HEK293 (cell line): ENCODE measurements around the gene PRRT1.

Source experiments
- CTCF ChIA-PET: fragments of 350-600 bp; formaldehyde crosslinking; extraction: SDS; loops from one replicate; lab custom pipeline; 2021; ENCODE audit warnings: antibody characterized with exemption; lab: Yijun Ruan, JAX
- POLR2A ChIA-PET: fragments of 300-600 bp; formaldehyde crosslinking; extraction: SDS; loops from one replicate; lab custom pipeline; 2020; ENCODE audit warnings: antibody characterized with exemption, inconsistent platforms; lab: Yijun Ruan, JAX
- H3K27ac ChIP-seq: fragments of 200-500 bp; sonication (Bioruptor generic); 2 replicates; pipeline ENCODE4 v1.5.1; 2014; ENCODE audit warnings: low read depth, low read length, control low read depth, inconsistent platforms; ENCODE audit errors: extremely low read depth
- H3K36me3 ChIP-seq, 2 experiments: fragments of 200-500 bp in 1 of 2; sonication (Bioruptor generic) in 1 of 2; 1 replicate in 1 of 2; 2 replicates in 1 of 2; pipeline ENCODE4 v1.5.1; 2014 to 2017; ENCODE audit warnings: inconsistent platforms in 2 of 2, low read length in 2 of 2; ENCODE audit not compliant: control insufficient read depth in 2 of 2, insufficient read depth in 1 of 2
- H3K4me1 ChIP-seq: fragments of 200-500 bp; sonication (Bioruptor generic); 2 replicates; pipeline ENCODE4 v1.5.1; 2014; ENCODE audit warnings: mild to moderate bottlenecking, low read length, inconsistent platforms; ENCODE audit not compliant: control insufficient read depth, insufficient read depth
- H3K4me3 ChIP-seq: 2 replicates; pipeline ENCODE4 v1.5.1; 2011; ENCODE audit warnings: low read depth, mild to moderate bottlenecking, control low read depth, low read length, moderate library complexity
- H3K9me3 ChIP-seq: fragments of 200-500 bp; sonication (Bioruptor generic); 2 replicates; pipeline ENCODE4 v1.5.1; 2014; ENCODE audit warnings: low read depth, low read length, inconsistent platforms; ENCODE audit not compliant: control insufficient read depth, insufficient read depth
- BCL11B ChIP-seq: fragments of 450-650 bp; formaldehyde crosslinking; IDR thresholded peaks from 2 replicates; pipeline ENCODE4 v1.5.1; 2016; ENCODE audit warnings: low read depth, missing biosample characterization, missing genetic modification characterization
- GLIS2 ChIP-seq: fragments of 450-650 bp; formaldehyde crosslinking; IDR thresholded peaks from 2 replicates; pipeline ENCODE4 v1.5.1; 2016; ENCODE audit warnings: missing biosample characterization, missing genetic modification characterization
- KLF10 ChIP-seq: fragments of 450-650 bp; IDR thresholded peaks from 2 replicates; pipeline ENCODE4 v1.5.1; 2018; ENCODE audit warnings: missing biosample characterization, mild to moderate bottlenecking, missing genetic modification characterization
- KLF9 ChIP-seq: fragments of 450-650 bp; formaldehyde crosslinking; IDR thresholded peaks from 2 replicates; pipeline ENCODE4 v1.5.1; 2016; ENCODE audit warnings: missing biosample characterization, missing genetic modification characterization, low read depth
- OSR2 ChIP-seq: fragments of 450-650 bp; formaldehyde crosslinking; IDR thresholded peaks from 2 replicates; pipeline ENCODE4 v1.5.1; 2016; ENCODE audit warnings: missing biosample characterization, missing genetic modification characterization
- ZNF184 ChIP-seq: fragments of 450-650 bp; IDR thresholded peaks from 2 replicates; pipeline ENCODE4 v1.5.1; 2018; ENCODE audit warnings: missing biosample characterization, mild to moderate bottlenecking, missing genetic modification characterization
- ZNF202 ChIP-seq: fragments of 450-650 bp; formaldehyde crosslinking; IDR thresholded peaks from 2 replicates; pipeline ENCODE4 v1.5.1; 2016; ENCODE audit warnings: missing biosample characterization, missing genetic modification characterization, borderline replicate concordance
- ZNF239 ChIP-seq: fragments of 450-650 bp; formaldehyde crosslinking; IDR thresholded peaks from 2 replicates; pipeline ENCODE4 v1.5.1; 2016; ENCODE audit warnings: missing biosample characterization, missing genetic modification characterization
- ZNF394 ChIP-seq: fragments of 450-650 bp; formaldehyde crosslinking; IDR thresholded peaks from 2 replicates; pipeline ENCODE4 v1.5.1; 2016; ENCODE audit warnings: missing biosample characterization, missing genetic modification characterization, mild to moderate bottlenecking, moderate library complexity, borderline replicate concordance
- ZNF521 ChIP-seq: fragments of 450-650 bp; formaldehyde crosslinking; IDR thresholded peaks from 2 replicates; pipeline ENCODE4 v1.5.1; 2017; ENCODE audit warnings: missing biosample characterization, mild to moderate bottlenecking, missing genetic modification characterization
- ZNF549 ChIP-seq: fragments of 450-650 bp; IDR thresholded peaks from 2 replicates; pipeline ENCODE4 v1.5.1; 2018; ENCODE audit warnings: missing biosample characterization, missing genetic modification characterization, mild to moderate bottlenecking, inconsistent platforms, moderate library complexity
- ZNF555 ChIP-seq: fragments of 450-650 bp; formaldehyde crosslinking; conservative IDR thresholded peaks from 2 replicates; pipeline ENCODE4 v1.5.1; 2017; ENCODE audit warnings: missing biosample characterization, mild to moderate bottlenecking, missing genetic modification characterization, inconsistent platforms
- ZNF623 ChIP-seq: fragments of 450-650 bp; formaldehyde crosslinking; IDR thresholded peaks from 2 replicates; pipeline ENCODE4 v1.5.1; 2016; ENCODE audit warnings: missing biosample characterization, missing genetic modification characterization
- ZNF660 ChIP-seq: fragments of 450-650 bp; IDR thresholded peaks from 2 replicates; pipeline ENCODE4 v1.5.1; 2018; ENCODE audit warnings: missing biosample characterization, mild to moderate bottlenecking, missing genetic modification characterization
- ZNF76 ChIP-seq: fragments of 450-650 bp; formaldehyde crosslinking; IDR thresholded peaks from 2 replicates; pipeline ENCODE4; 2016; ENCODE audit warnings: low read depth, missing biosample characterization, missing genetic modification characterization, borderline replicate concordance
- ZNF785 ChIP-seq: fragments of 450-650 bp; formaldehyde crosslinking; IDR thresholded peaks from 2 replicates; pipeline ENCODE4 v1.5.1; 2016; ENCODE audit warnings: missing biosample characterization, missing genetic modification characterization
- ZNF837 ChIP-seq: fragments of 450-650 bp; formaldehyde crosslinking; IDR thresholded peaks from 2 replicates; pipeline ENCODE4 v1.5.1; 2016; ENCODE audit warnings: missing biosample characterization, missing genetic modification characterization
- ZSCAN23 ChIP-seq: fragments of 450-650 bp; formaldehyde crosslinking; IDR thresholded peaks from 2 replicates; pipeline ENCODE4 v1.5.1; 2016; ENCODE audit warnings: missing biosample characterization, missing genetic modification characterization
- TF ChIP-seq, protein P1 (sequence below): fragments of 450-650 bp; formaldehyde crosslinking; IDR thresholded peaks from 2 replicates; pipeline ENCODE4 v1.5.1; 2016; ENCODE audit warnings: missing biosample characterization, missing genetic modification characterization, low read depth
- TF ChIP-seq, protein P2 (sequence below): fragments of 450-650 bp; formaldehyde crosslinking; conservative IDR thresholded peaks from 2 replicates; pipeline ENCODE4 v1.5.1; 2016; ENCODE audit warnings: low read depth, missing biosample characterization, missing genetic modification characterization
- TF ChIP-seq, protein P3 (sequence below): fragments of 450-650 bp; formaldehyde crosslinking; IDR thresholded peaks from 2 replicates; pipeline ENCODE4 v1.5.1; 2016; ENCODE audit warnings: missing biosample characterization, missing genetic modification characterization

PRRT1 gene

DNA sequence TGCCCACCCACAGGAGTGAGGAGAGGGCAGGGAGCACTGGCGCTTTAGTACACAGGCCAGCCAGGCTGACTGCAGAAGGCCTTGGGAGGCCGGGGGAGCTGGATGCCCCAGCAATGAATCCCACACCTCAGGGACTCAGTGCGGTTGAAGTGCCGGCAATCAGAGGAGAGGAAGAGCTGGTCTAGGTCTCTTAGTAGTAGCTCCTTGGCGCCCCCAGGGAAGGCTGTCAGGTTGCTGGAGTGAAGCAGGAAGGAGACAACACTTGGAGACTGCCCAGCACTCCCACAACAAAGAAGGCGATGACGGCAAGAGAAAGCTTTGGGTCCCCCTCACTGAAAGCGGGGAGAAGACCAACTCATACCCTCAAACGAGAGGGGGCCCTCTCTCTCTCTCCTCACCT is 34.3 kb downstream of the PRRT1 start:
- POLR2A ChIA-PET: interaction anchor here (0.6 to 1.2 kb wide), 4 partner anchors 9 to 128 kb away, joined by 3 to 5 read pairs (median 4); partner anchors contain the start of gene FKBPL

DNA sequence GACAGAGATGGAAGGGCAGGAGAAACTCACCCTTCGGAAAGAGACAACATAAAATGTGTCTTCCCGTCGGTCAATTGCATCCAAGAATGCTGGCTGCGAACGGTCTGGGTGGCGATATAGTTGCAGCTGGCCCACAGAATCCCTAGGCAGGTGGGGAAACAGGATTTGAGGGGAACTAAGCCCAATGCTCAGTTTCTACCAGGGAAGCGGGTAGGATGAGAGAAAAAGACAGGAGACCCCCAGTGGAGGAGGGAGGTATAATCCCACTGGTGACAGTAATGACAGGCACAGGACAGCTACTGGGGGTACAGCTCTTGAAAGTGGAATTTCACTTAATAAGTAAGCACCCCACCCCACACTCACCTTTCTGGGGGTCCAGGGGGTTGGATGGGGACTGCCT is 35.1 kb downstream of the PRRT1 start:
- H3K9me3 ChIP-seq: no peaks in the 10 kb centered on the region
- TF ChIP-seq ZNF521 (tag by site-specific recombination) (no peak), OSR2 (tag by site-specific recombination) (no peak), ZNF394 (no peak), ZNF184 (tag by site-specific recombination) (no peak), BCL11B (tag by site-specific recombination) (no peak), ZNF239 (tag by site-specific recombination) (no peak), ZNF660 (tag by site-specific recombination) (no peak), ZSCAN23 (tag by site-specific recombination) (no peak)
- TF ChIP-seq, protein P1, sequence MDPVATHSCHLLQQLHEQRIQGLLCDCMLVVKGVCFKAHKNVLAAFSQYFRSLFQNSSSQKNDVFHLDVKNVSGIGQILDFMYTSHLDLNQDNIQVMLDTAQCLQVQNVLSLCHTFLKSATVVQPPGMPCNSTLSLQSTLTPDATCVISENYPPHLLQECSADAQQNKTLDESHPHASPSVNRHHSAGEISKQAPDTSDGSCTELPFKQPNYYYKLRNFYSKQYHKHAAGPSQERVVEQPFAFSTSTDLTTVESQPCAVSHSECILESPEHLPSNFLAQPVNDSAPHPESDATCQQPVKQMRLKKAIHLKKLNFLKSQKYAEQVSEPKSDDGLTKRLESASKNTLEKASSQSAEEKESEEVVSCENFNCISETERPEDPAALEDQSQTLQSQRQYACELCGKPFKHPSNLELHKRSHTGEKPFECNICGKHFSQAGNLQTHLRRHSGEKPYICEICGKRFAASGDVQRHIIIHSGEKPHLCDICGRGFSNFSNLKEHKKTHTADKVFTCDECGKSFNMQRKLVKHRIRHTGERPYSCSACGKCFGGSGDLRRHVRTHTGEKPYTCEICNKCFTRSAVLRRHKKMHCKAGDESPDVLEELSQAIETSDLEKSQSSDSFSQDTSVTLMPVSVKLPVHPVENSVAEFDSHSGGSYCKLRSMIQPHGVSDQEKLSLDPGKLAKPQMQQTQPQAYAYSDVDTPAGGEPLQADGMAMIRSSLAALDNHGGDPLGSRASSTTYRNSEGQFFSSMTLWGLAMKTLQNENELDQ: no peak
- TF ChIP-seq, protein P2, sequence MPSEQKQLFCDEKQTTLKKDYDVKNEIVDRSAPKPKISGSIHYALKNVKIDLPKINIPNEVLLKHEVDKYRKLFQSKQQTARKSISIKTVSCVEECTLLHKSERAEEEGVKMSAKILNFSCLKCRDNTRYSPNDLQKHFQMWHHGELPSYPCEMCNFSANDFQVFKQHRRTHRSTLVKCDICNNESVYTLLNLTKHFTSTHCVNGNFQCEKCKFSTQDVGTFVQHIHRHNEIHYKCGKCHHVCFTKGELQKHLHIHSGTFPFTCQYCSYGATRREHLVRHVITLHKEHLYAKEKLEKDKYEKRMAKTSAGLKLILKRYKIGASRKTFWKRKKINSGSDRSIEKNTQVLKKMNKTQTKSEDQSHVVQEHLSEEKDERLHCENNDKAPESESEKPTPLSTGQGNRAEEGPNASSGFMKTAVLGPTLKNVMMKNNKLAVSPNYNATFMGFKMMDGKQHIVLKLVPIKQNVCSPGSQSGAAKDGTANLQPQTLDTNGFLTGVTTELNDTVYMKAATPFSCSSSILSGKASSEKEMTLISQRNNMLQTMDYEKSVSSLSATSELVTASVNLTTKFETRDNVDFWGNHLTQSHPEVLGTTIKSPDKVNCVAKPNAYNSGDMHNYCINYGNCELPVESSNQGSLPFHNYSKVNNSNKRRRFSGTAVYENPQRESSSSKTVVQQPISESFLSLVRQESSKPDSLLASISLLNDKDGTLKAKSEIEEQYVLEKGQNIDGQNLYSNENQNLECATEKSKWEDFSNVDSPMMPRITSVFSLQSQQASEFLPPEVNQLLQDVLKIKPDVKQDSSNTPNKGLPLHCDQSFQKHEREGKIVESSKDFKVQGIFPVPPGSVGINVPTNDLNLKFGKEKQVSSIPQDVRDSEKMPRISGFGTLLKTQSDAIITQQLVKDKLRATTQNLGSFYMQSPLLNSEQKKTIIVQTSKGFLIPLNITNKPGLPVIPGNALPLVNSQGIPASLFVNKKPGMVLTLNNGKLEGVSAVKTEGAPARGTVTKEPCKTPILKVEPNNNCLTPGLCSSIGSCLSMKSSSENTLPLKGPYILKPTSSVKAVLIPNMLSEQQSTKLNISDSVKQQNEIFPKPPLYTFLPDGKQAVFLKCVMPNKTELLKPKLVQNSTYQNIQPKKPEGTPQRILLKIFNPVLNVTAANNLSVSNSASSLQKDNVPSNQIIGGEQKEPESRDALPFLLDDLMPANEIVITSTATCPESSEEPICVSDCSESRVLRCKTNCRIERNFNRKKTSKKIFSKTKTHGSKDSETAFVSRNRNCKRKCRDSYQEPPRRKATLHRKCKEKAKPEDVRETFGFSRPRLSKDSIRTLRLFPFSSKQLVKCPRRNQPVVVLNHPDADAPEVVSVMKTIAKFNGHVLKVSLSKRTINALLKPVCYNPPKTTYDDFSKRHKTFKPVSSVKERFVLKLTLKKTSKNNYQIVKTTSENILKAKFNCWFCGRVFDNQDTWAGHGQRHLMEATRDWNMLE: no peak
- H3K27ac ChIP-seq: no peak overlapping the region
- ChIA-PET POLR2A (interaction anchor here (0.8 to 1.2 kb wide), 3 partner anchors 8 to 128 kb away, joined by 3 to 5 read pairs (median 3); partner anchors contain the start of gene FKBPL), CTCF (interaction anchor here (0.6 to 5.0 kb wide), 24 partner anchors 9 to 800 kb away, joined by 3 to 65 read pairs (median 5); partner anchors contain the start of genes ATF6B, EGFL8, FKBPL and TNXB)
- peaks cover 14 to 64% of the 10 kb centered on the region in 2 experiments; a peak in 2 of 3 replicates for H3K36me3 ChIP-seq
- no peak overlapping the region for H3K4me3 ChIP-seq
- H3K4me1 ChIP-seq: no peaks in the 10 kb centered on the region

More for the DNA sequence above, 34.3 kb downstream of the PRRT1 start:
- Histone ChIP-seq H3K36me3 (peaks cover 19 to 70% of the 10 kb centered on the region in 2 experiments; a peak in 2 of 3 replicates), H3K4me3 (no peak overlapping the region)
- TF ChIP-seq ZNF623 (tag by site-specific recombination) (no peak), GLIS2 (tag by site-specific recombination) (no peak), ZNF785 (tag by site-specific recombination) (no peak), ZNF837 (tag by site-specific recombination) (no peak), ZNF76 (tag by site-specific recombination) (no peak), ZNF555 (tag by site-specific recombination) (no peak), KLF10 (tag by site-specific recombination) (no peak), KLF9 (no peak), ZNF549 (tag by site-specific recombination) (no peak), ZNF202 (tag by site-specific recombination) (no peak)
- TF ChIP-seq, protein P3, sequence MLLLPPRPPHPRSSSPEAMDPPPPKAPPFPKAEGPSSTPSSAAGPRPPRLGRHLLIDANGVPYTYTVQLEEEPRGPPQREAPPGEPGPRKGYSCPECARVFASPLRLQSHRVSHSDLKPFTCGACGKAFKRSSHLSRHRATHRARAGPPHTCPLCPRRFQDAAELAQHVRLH (tag by site-specific recombination): no peak
- TF ChIP-seq, all 188 proteins: peak for 0
- Histone ChIP-seq H3K9me3 (no peaks in the 10 kb centered on the region), H3K27ac (no peak overlapping the region), H3K4me1 (no peaks in the 10 kb centered on the region)
- CTCF ChIA-PET: interaction anchor here (0.6 to 5.0 kb wide), 29 partner anchors 9 to 736 kb away, joined by 3 to 65 read pairs (median 5); partner anchors contain the start of genes ATF6B, EGFL8, FKBPL and TAP1
